Measurements from ENCODE around the gene ZNF385C. TPM values are rescaled to one million over a fixed set of nuclear protein-coding genes. Genes with fewer than 3 reads are reported as not detected.

ZNF385C gene
- total and polyA plus RNA-seq, 2 of the 13 experiments (the other 11 are each of a cell fraction or from before 2014, with no cell fraction given) = 2.3 to 6.1 TPM

- TF ChIP-seq YY1 (IDR thresholded peaks at IDR 0.05; ENCODE audit: insufficient read depth, insufficient replicate concordance, low read depth, low read length) = no peak
- no peak for TF ChIP-seq ARID2 (CRISPR knock-in tag; IDR thresholded peaks at IDR 0.05; ENCODE audit: borderline replicate concordance)
- TF ChIP-seq SRY (CRISPR knock-in tag; IDR thresholded peaks at IDR 0.05) = no peak; the same call in 1 of the 2 replicates
- no peak for TF ChIP-seq RFX3 (CRISPR knock-in tag; IDR thresholded peaks at IDR 0.05)
- TF ChIP-seq KIAA2018 (CRISPR knock-in tag; IDR thresholded peaks at IDR 0.05; ENCODE audit: borderline replicate concordance) = no peak
- no peak for TF ChIP-seq ZNF83 (CRISPR knock-in tag; IDR thresholded peaks at IDR 0.05; ENCODE audit: borderline replicate concordance)
- no peak for TF ChIP-seq LBX2 (CRISPR knock-in tag; IDR thresholded peaks at IDR 0.05; ENCODE audit: borderline replicate concordance)
- TF ChIP-seq ZFP36L1 (CRISPR knock-in tag; IDR thresholded peaks at IDR 0.05) = no peak
- no peak for TF ChIP-seq ZNF17 (CRISPR knock-in tag; IDR thresholded peaks at IDR 0.05)
- TF ChIP-seq PAF1 (CRISPR knock-in tag; IDR thresholded peaks at IDR 0.05) = no peak
Observed at GRCh38 chr17:42087736-42088705, 10.3 kb downstream of the ZNF385C start (continued).
